ENCODE results near the gene METTL16. TPM values are rescaled to one million over a fixed set of nuclear protein-coding genes. Genes with fewer than 3 reads are reported as not detected.

Gene METTL16
- total and polyA plus RNA-seq, 4 donors: 4.1 to 8.9 (median 6.6) TPM

DNA sequence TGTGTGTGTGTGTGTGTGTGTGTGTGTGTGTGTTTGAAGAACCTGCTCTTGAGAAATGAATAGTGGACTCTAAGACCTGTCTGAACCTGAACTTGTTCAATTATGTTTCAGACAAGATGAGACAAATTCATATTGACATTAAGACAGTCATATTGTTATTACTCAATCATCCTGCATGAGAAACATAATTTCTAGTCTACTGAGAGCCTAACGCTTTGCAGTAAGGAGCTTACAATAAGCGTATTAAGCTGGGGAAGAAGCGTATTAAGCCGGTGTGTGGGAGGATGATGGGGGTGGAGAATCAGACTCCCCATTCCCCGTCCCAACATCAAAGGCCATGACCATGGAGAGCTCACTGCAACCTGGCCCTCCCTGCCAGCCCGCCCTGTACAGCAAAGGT lies 88.4 kb downstream of the METTL16 start:
- Histone ChIP-seq H3K27me3 (ENCODE audit: control insufficient read depth in 4 of 4, insufficient read depth in 4 of 4, low read length in 3 of 4) (no peaks in the 10 kb centered on the region), H3K9me3 (ENCODE audit: control insufficient read depth in 4 of 4, low read length in 3 of 4) (no peaks in the 10 kb centered on the region), H3K4me1 (ENCODE audit: control insufficient read depth in 4 of 4, insufficient read depth in 4 of 4, low read length in 3 of 4) (peaks cover 0 to 1% (median 0%) of the 10 kb centered on the region in 4 donors), H3K4me3 (ENCODE audit: low read depth in 1 of 3, low read length in 3 of 3) (no peak overlapping the region), H3K36me3 (ENCODE audit: control insufficient read depth in 4 of 4, insufficient read depth in 3 of 4, low read depth in 1 of 4, low read length in 3 of 4) (peaks cover 7 to 13% (median 11%) of the 10 kb centered on the region in 4 donors), H3K27ac (ENCODE audit: low read depth in 1 of 2, low read length in 2 of 2) (no peak overlapping the region), H3K9ac (ENCODE audit: low read depth in 1 of 2, low read length in 2 of 2) (no peak overlapping the region)
- 95% methylated on average over 6 of the region's 6 CpGs for WGBS
- no peak for TF ChIP-seq RXRA (IDR thresholded peaks at IDR 0.05)
- TF ChIP-seq EGR1 (IDR thresholded peaks at IDR 0.05; ENCODE audit: low read depth in 2 of 2): no peak
- no peak for TF ChIP-seq HNF4A (conservative IDR thresholded peaks at IDR 0.05)
- no peak for TF ChIP-seq ATF3 (IDR thresholded peaks at IDR 0.05)
- TF ChIP-seq SP1 (IDR thresholded peaks at IDR 0.05): no peak
- TF ChIP-seq JUND (IDR thresholded peaks at IDR 0.05): no peak
- TF ChIP-seq ZBTB33 (IDR thresholded peaks at IDR 0.05): no peak
- TF ChIP-seq NR2F2 (IDR thresholded peaks at IDR 0.05): no peak
- DNase-seq (ENCODE audit: low spot score): no peak

GRCh38 chr17:2421315-2422147 lies 90.2 kb downstream of the METTL16 start:
- peaks cover 7 to 13% (median 11%) of the 10 kb centered on the region in 4 donors for H3K36me3 ChIP-seq (ENCODE audit: control insufficient read depth in 4 of 4, insufficient read depth in 3 of 4, low read depth in 1 of 4, low read length in 3 of 4)
- no peak overlapping the region for H3K27ac ChIP-seq (ENCODE audit: low read depth in 1 of 2, low read length in 2 of 2)
- H3K4me3 ChIP-seq (ENCODE audit: low read depth in 1 of 3, low read length in 3 of 3): no peak overlapping the region
- no peak overlapping the region for H3K9ac ChIP-seq (ENCODE audit: low read depth in 1 of 2, low read length in 2 of 2)
- TF ChIP-seq, protein P1, sequence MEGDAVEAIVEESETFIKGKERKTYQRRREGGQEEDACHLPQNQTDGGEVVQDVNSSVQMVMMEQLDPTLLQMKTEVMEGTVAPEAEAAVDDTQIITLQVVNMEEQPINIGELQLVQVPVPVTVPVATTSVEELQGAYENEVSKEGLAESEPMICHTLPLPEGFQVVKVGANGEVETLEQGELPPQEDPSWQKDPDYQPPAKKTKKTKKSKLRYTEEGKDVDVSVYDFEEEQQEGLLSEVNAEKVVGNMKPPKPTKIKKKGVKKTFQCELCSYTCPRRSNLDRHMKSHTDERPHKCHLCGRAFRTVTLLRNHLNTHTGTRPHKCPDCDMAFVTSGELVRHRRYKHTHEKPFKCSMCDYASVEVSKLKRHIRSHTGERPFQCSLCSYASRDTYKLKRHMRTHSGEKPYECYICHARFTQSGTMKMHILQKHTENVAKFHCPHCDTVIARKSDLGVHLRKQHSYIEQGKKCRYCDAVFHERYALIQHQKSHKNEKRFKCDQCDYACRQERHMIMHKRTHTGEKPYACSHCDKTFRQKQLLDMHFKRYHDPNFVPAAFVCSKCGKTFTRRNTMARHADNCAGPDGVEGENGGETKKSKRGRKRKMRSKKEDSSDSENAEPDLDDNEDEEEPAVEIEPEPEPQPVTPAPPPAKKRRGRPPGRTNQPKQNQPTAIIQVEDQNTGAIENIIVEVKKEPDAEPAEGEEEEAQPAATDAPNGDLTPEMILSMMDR (IDR thresholded peaks at IDR 0.05; ENCODE audit: low read depth, low read length, missing input control): peak; percentile 5
- TF ChIP-seq ATF3 (IDR thresholded peaks at IDR 0.05): no peak
- peaks cover 0 to 1% (median 0%) of the 10 kb centered on the region in 4 donors for H3K4me1 ChIP-seq (ENCODE audit: control insufficient read depth in 4 of 4, insufficient read depth in 4 of 4, low read length in 3 of 4)
- 87% methylated on average over 27 of the region's 27 CpGs for WGBS
- no peaks in the 10 kb centered on the region for H3K9me3 ChIP-seq (ENCODE audit: control insufficient read depth in 4 of 4, low read length in 3 of 4)
- no peaks in the 10 kb centered on the region for H3K27me3 ChIP-seq (ENCODE audit: control insufficient read depth in 4 of 4, insufficient read depth in 4 of 4, low read length in 3 of 4)
- DNase-seq (ENCODE audit: low spot score): no peak

GRCh38 chr17:2420176-2420575 lies 91.5 kb downstream of the METTL16 start:
- 89% methylated on average over 12 of the region's 12 CpGs for WGBS
- TF ChIP-seq, protein P1 (IDR thresholded peaks at IDR 0.05; ENCODE audit: low read depth, low read length, missing input control): no peak
- TF ChIP-seq GABPA (IDR thresholded peaks at IDR 0.05 in 1 of 2, conservative IDR thresholded peaks at IDR 0.05 in 1 of 2) (no peak), JUND (IDR thresholded peaks at IDR 0.05) (no peak), YY1 (IDR thresholded peaks at IDR 0.05) (no peak), HNF4A (conservative IDR thresholded peaks at IDR 0.05) (no peak), EGR1 (IDR thresholded peaks at IDR 0.05; ENCODE audit: low read depth in 2 of 2) (no peak), RAD21 (IDR thresholded peaks at IDR 0.05) (no peak), NR2F2 (IDR thresholded peaks at IDR 0.05) (no peak), RXRA (IDR thresholded peaks at IDR 0.05) (no peak), FOXA2 (IDR thresholded peaks at IDR 0.05) (no peak), ATF3 (IDR thresholded peaks at IDR 0.05) (no peak)
- TF ChIP-seq, protein P2, sequence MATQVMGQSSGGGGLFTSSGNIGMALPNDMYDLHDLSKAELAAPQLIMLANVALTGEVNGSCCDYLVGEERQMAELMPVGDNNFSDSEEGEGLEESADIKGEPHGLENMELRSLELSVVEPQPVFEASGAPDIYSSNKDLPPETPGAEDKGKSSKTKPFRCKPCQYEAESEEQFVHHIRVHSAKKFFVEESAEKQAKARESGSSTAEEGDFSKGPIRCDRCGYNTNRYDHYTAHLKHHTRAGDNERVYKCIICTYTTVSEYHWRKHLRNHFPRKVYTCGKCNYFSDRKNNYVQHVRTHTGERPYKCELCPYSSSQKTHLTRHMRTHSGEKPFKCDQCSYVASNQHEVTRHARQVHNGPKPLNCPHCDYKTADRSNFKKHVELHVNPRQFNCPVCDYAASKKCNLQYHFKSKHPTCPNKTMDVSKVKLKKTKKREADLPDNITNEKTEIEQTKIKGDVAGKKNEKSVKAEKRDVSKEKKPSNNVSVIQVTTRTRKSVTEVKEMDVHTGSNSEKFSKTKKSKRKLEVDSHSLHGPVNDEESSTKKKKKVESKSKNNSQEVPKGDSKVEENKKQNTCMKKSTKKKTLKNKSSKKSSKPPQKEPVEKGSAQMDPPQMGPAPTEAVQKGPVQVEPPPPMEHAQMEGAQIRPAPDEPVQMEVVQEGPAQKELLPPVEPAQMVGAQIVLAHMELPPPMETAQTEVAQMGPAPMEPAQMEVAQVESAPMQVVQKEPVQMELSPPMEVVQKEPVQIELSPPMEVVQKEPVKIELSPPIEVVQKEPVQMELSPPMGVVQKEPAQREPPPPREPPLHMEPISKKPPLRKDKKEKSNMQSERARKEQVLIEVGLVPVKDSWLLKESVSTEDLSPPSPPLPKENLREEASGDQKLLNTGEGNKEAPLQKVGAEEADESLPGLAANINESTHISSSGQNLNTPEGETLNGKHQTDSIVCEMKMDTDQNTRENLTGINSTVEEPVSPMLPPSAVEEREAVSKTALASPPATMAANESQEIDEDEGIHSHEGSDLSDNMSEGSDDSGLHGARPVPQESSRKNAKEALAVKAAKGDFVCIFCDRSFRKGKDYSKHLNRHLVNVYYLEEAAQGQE (IDR thresholded peaks at IDR 0.05): no peak
- H3K9me3 ChIP-seq (ENCODE audit: control insufficient read depth in 4 of 4, low read length in 3 of 4): no peaks in the 10 kb centered on the region
- no peak overlapping the region for H3K4me3 ChIP-seq (ENCODE audit: low read depth in 1 of 3, low read length in 3 of 3)
- peaks cover 7 to 12% (median 11%) of the 10 kb centered on the region in 4 donors for H3K36me3 ChIP-seq (ENCODE audit: control insufficient read depth in 4 of 4, insufficient read depth in 3 of 4, low read depth in 1 of 4, low read length in 3 of 4)
- H3K4me1 ChIP-seq (ENCODE audit: control insufficient read depth in 4 of 4, insufficient read depth in 4 of 4, low read length in 3 of 4): peaks cover 0 to 3% (median under 1%) of the 10 kb centered on the region in 4 donors
- no peak for DNase-seq (ENCODE audit: low spot score)
- no peak overlapping the region for H3K9ac ChIP-seq (ENCODE audit: low read depth in 1 of 2, low read length in 2 of 2)
- no peaks in the 10 kb centered on the region for H3K27me3 ChIP-seq (ENCODE audit: control insufficient read depth in 4 of 4, insufficient read depth in 4 of 4, low read length in 3 of 4)
- H3K27ac ChIP-seq (ENCODE audit: low read depth in 1 of 2, low read length in 2 of 2): no peak overlapping the region
